ENCODE data around the gene TP53AIP1.

TP53AIP1 gene

DNA sequence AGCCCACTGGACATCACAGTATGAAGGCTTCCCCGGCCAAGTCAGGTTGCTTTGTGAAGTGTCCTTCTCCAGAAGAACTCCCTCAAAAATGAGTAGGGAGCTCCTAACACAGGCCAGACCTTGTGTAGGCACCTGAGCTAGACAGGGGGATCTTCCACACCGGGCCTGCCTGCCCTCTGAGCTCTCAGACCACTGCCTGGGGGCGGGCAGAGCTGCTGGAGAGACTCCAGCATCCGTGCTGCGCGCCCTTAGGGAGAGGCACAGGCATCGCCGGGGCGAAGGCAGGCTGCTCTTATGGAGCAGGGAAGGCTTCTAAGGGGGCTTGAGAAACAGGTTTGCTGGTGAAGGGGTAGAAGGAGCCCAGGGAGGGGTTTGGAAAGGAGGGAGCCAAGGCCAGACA, 47.1 kb downstream of the TP53AIP1 start:
- Histone ChIP-seq H2AK5ac (ENCODE audit: low read depth, low read length) (peak overlapping the region; percentile 61), H4K91ac (ENCODE audit: low read depth, low read length, poor library complexity) (peak overlapping the region; percentile 48), H3K36me3 (replicated peaks in 1 of 2; ENCODE audit: control insufficient read depth in 2 of 2, insufficient read depth in 2 of 2, low read length in 2 of 2) (no peaks in the 10 kb centered on the region), H3K14ac (ENCODE audit: low read length) (no peak overlapping the region), H3K9ac (ENCODE audit: low read depth, low read length, poor library complexity) (no peak overlapping the region), H2BK12ac (ENCODE audit: low read length) (no peak overlapping the region), H2AFZ (ENCODE audit: low read length) (no peak overlapping the region), H3K4me1 (ENCODE audit: control insufficient read depth in 2 of 2, insufficient read depth in 1 of 2, low read depth in 1 of 2, low read length in 2 of 2) (peaks cover 12 to 23% of the 10 kb centered on the region in 2 donors), H2BK120ac (ENCODE audit: low read depth, low read length) (no peak overlapping the region), H4K8ac (ENCODE audit: low read depth, low read length) (no peak overlapping the region), H3K4ac (ENCODE audit: low read length) (no peak overlapping the region), H3K27ac (replicated peaks; ENCODE audit: low read length) (no peak overlapping the region), H3K4me2 (ENCODE audit: insufficient read depth, low read length, poor library complexity, severe bottlenecking) (no peak overlapping the region), H3K79me1 (ENCODE audit: low read depth, low read length) (no peaks in the 10 kb centered on the region), H3K23ac (ENCODE audit: low read depth, low read length, poor library complexity) (no peak overlapping the region), H2BK15ac (ENCODE audit: low read length) (peak overlapping the region; percentile 56), H2BK5ac (ENCODE audit: low read length) (peak overlapping the region; percentile 45), H3K18ac (ENCODE audit: low read length) (peak overlapping the region; percentile 40), H3K27me3 (ENCODE audit: control insufficient read depth in 3 of 3, insufficient read depth in 3 of 3, low read depth in 1 of 3, low read length in 3 of 3) (peaks cover 0 to 13% (median 10%) of the 10 kb centered on the region in 3 experiments), H3K9me3 (replicated peaks in 1 of 2; ENCODE audit: control insufficient read depth in 2 of 2, insufficient read depth in 1 of 2, low read depth in 1 of 2, low read length in 2 of 2) (no peaks in the 10 kb centered on the region), H3K4me3 (ENCODE audit: low read length in 2 of 2) (no peak overlapping the region)
- DNase-seq (ENCODE audit: low spot score), result no peak
- no CpG with 5 or more reads among the region's 9 CpGs for WGBS, 2 donors (ENCODE audit: extremely low coverage in 2 of 2, insufficient read length in 2 of 2, insufficient replicate concordance in 1 of 2)

DNA sequence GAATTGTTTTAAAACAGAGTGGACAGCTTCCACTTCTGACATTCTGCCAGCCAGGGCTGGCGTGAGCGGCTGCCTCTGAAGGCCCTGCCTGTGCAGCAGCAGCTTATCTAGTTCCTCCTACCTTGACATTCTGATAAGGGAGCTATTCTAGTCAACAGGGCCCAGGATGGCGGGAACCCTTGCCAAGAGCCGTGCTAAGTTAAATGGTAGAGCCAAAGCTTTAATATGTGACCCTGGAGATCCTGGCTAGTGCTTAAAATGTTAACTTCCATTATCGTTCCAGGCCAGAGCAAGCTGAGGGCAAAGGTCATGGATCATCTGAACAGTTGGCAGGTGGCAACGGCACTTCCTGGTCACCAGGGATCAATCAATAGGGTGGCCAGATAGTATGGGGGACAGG, 48.0 kb downstream of the TP53AIP1 start:
- H3K23ac ChIP-seq (ENCODE audit: low read depth, low read length, poor library complexity), result no peak overlapping the region
- H2BK15ac ChIP-seq (ENCODE audit: low read length), result no peak overlapping the region
- no peak overlapping the region for H3K4me3 ChIP-seq (ENCODE audit: low read length in 2 of 2)
- no peak for DNase-seq (ENCODE audit: low spot score)
- no peak overlapping the region for H2AK5ac ChIP-seq (ENCODE audit: low read depth, low read length)
- no peak overlapping the region for H2AFZ ChIP-seq (ENCODE audit: low read length)
- peaks cover 2 to 18% (median 16%) of the 10 kb centered on the region in 3 experiments for H3K27me3 ChIP-seq (ENCODE audit: control insufficient read depth in 3 of 3, insufficient read depth in 3 of 3, low read depth in 1 of 3, low read length in 3 of 3)
- H3K36me3 ChIP-seq (replicated peaks in 1 of 2; ENCODE audit: control insufficient read depth in 2 of 2, insufficient read depth in 2 of 2, low read length in 2 of 2), result no peaks in the 10 kb centered on the region
- no peaks in the 10 kb centered on the region for H3K79me1 ChIP-seq (ENCODE audit: low read depth, low read length)
- no peak overlapping the region for H2BK5ac ChIP-seq (ENCODE audit: low read length)
- H4K91ac ChIP-seq (ENCODE audit: low read depth, low read length, poor library complexity), result no peak overlapping the region
- WGBS, 2 donors (ENCODE audit: extremely low coverage in 2 of 2, insufficient read length in 2 of 2, insufficient replicate concordance in 1 of 2), result no CpG with 5 or more reads among the region's 6 CpGs
- no peak overlapping the region for H3K18ac ChIP-seq (ENCODE audit: low read length)
- peaks cover 18 to 29% of the 10 kb centered on the region in 2 donors for H3K4me1 ChIP-seq (ENCODE audit: control insufficient read depth in 2 of 2, insufficient read depth in 1 of 2, low read depth in 1 of 2, low read length in 2 of 2)
- no peak overlapping the region for H3K14ac ChIP-seq (ENCODE audit: low read length)
- H3K27ac ChIP-seq (replicated peaks; ENCODE audit: low read length), result no peak overlapping the region
- no peak overlapping the region for H2BK120ac ChIP-seq (ENCODE audit: low read depth, low read length)
- no peak overlapping the region for H3K9ac ChIP-seq (ENCODE audit: low read depth, low read length, poor library complexity)
- H3K9me3 ChIP-seq (replicated peaks in 1 of 2; ENCODE audit: control insufficient read depth in 2 of 2, insufficient read depth in 1 of 2, low read depth in 1 of 2, low read length in 2 of 2), result no peaks in the 10 kb centered on the region
- no peak overlapping the region for H3K4me2 ChIP-seq (ENCODE audit: insufficient read depth, low read length, poor library complexity, severe bottlenecking)
- H3K4ac ChIP-seq (ENCODE audit: low read length), result no peak overlapping the region
- H2BK12ac ChIP-seq (ENCODE audit: low read length), result no peak overlapping the region
- no peak overlapping the region for H4K8ac ChIP-seq (ENCODE audit: low read depth, low read length)

DNA sequence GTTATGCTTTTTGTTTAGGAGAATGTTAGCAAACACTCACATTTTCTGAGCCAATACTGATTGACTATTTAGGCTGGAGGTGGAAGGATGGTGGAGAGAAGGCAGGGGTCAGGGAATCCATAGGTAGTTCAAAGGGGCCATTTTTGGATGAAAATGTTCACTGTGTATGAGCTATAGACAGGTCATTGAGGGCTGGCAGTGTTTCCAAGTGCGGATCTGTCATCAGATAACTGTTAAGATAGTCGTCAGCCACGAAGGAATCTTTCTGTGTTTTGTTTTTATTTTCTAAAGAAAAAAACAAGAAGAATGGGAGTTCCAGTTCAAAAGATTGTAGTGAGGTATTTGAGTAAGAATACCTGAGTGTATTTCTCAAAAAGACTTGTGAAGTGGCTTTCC, 48.4 kb downstream of the TP53AIP1 start:
- DNase-seq (ENCODE audit: low spot score), result no peak
- WGBS, 2 donors (ENCODE audit: extremely low coverage in 2 of 2, insufficient read length in 2 of 2, insufficient replicate concordance in 1 of 2), result no CpG with 5 or more reads among the region's 3 CpGs
- H3K27ac ChIP-seq (replicated peaks; ENCODE audit: low read length), result no peak overlapping the region
- no peaks in the 10 kb centered on the region for H3K9me3 ChIP-seq (replicated peaks in 1 of 2; ENCODE audit: control insufficient read depth in 2 of 2, insufficient read depth in 1 of 2, low read depth in 1 of 2, low read length in 2 of 2)
- H4K91ac ChIP-seq (ENCODE audit: low read depth, low read length, poor library complexity), result no peak overlapping the region
- H2BK12ac ChIP-seq (ENCODE audit: low read length), result no peak overlapping the region
- H2AFZ ChIP-seq (ENCODE audit: low read length), result no peak overlapping the region
- no peak overlapping the region for H3K18ac ChIP-seq (ENCODE audit: low read length)
- peaks cover 18 to 29% of the 10 kb centered on the region in 2 donors for H3K4me1 ChIP-seq (ENCODE audit: control insufficient read depth in 2 of 2, insufficient read depth in 1 of 2, low read depth in 1 of 2, low read length in 2 of 2)
- no peak overlapping the region for H3K4me3 ChIP-seq (ENCODE audit: low read length in 2 of 2)
- no peaks in the 10 kb centered on the region for H3K36me3 ChIP-seq (replicated peaks in 1 of 2; ENCODE audit: control insufficient read depth in 2 of 2, insufficient read depth in 2 of 2, low read length in 2 of 2)
- H3K79me1 ChIP-seq (ENCODE audit: low read depth, low read length), result no peaks in the 10 kb centered on the region
- no peak overlapping the region for H3K14ac ChIP-seq (ENCODE audit: low read length)
- no peak overlapping the region for H3K4me2 ChIP-seq (ENCODE audit: insufficient read depth, low read length, poor library complexity, severe bottlenecking)
- H3K27me3 ChIP-seq (ENCODE audit: control insufficient read depth in 3 of 3, insufficient read depth in 3 of 3, low read depth in 1 of 3, low read length in 3 of 3), result peaks cover 2 to 22% (median 19%) of the 10 kb centered on the region in 3 experiments
- H3K4ac ChIP-seq (ENCODE audit: low read length), result no peak overlapping the region
- no peak overlapping the region for H3K23ac ChIP-seq (ENCODE audit: low read depth, low read length, poor library complexity)
- H2BK15ac ChIP-seq (ENCODE audit: low read length), result no peak overlapping the region
- H2BK5ac ChIP-seq (ENCODE audit: low read length), result no peak overlapping the region
- no peak overlapping the region for H3K9ac ChIP-seq (ENCODE audit: low read depth, low read length, poor library complexity)
- H4K8ac ChIP-seq (ENCODE audit: low read depth, low read length), result no peak overlapping the region
- H2BK120ac ChIP-seq (ENCODE audit: low read depth, low read length), result no peak overlapping the region
- H2AK5ac ChIP-seq (ENCODE audit: low read depth, low read length), result no peak overlapping the region

DNA sequence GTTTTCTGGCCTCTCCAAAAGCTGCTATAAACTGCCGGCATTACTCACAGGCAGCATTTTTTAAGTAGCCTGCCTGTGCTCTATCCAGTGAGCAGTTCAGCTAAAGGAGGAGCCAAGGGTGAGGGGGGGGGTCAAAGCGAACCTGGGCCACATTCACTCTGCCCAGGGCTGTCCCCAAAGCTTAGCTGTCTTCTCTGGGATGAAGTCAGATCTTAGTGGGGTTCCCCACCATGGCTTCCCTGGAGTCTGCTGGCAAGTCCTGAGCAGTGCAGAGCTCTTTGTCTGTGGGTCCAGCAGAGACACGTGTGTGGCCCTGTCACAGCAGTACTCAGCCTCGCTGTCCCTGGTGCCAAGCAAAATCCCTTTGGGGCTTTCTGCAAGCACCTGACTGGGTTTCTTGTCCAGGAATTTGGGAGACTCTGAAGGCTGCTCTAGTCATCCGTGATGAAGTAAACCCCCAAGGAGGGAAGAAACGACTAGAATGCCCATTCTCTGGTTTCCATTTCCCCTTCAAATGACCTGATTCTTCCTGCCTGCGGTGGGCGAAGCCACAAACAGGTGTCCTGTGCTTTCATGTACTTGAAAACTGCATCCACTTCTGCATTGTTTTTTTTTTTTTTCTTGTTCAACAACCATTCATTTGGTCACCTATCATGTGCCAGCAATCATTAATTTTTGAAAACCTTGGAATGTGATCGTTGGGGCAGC, 48.9 kb downstream of the TP53AIP1 start:
- no peak overlapping the region for H2BK120ac ChIP-seq (ENCODE audit: low read depth, low read length)
- no peak overlapping the region for H3K27ac ChIP-seq (replicated peaks; ENCODE audit: low read length)
- H4K8ac ChIP-seq (ENCODE audit: low read depth, low read length), result no peak overlapping the region
- H3K9ac ChIP-seq (ENCODE audit: low read depth, low read length, poor library complexity), result no peak overlapping the region
- no peak overlapping the region for H2BK12ac ChIP-seq (ENCODE audit: low read length)
- peaks cover 2 to 26% (median 20%) of the 10 kb centered on the region in 3 experiments for H3K27me3 ChIP-seq (ENCODE audit: control insufficient read depth in 3 of 3, insufficient read depth in 3 of 3, low read depth in 1 of 3, low read length in 3 of 3)
- H2BK5ac ChIP-seq (ENCODE audit: low read length), result no peak overlapping the region
- no peak overlapping the region for H3K4me2 ChIP-seq (ENCODE audit: insufficient read depth, low read length, poor library complexity, severe bottlenecking)
- peak overlapping the region; percentile 59 for H2AK5ac ChIP-seq (ENCODE audit: low read depth, low read length)
- H2AFZ ChIP-seq (ENCODE audit: low read length), result no peak overlapping the region
- H3K18ac ChIP-seq (ENCODE audit: low read length), result peak overlapping the region; percentile 53
- H2BK15ac ChIP-seq (ENCODE audit: low read length), result peak overlapping the region; percentile 11
- no peak overlapping the region for H3K14ac ChIP-seq (ENCODE audit: low read length)
- DNase-seq (ENCODE audit: low spot score), result no peak
- H3K9me3 ChIP-seq (replicated peaks in 1 of 2; ENCODE audit: control insufficient read depth in 2 of 2, insufficient read depth in 1 of 2, low read depth in 1 of 2, low read length in 2 of 2), result no peaks in the 10 kb centered on the region
- H3K4me3 ChIP-seq (ENCODE audit: low read length in 2 of 2), result no peak overlapping the region
- H3K23ac ChIP-seq (ENCODE audit: low read depth, low read length, poor library complexity), result no peak overlapping the region
- no peaks in the 10 kb centered on the region for H3K79me1 ChIP-seq (ENCODE audit: low read depth, low read length)
- no peak overlapping the region for H4K91ac ChIP-seq (ENCODE audit: low read depth, low read length, poor library complexity)
- WGBS, 2 donors (ENCODE audit: extremely low coverage in 2 of 2, insufficient read length in 2 of 2, insufficient replicate concordance in 1 of 2), result no CpG with 5 or more reads among the region's 9 CpGs
- no peaks in the 10 kb centered on the region for H3K36me3 ChIP-seq (replicated peaks in 1 of 2; ENCODE audit: control insufficient read depth in 2 of 2, insufficient read depth in 2 of 2, low read length in 2 of 2)
- H3K4ac ChIP-seq (ENCODE audit: low read length), result no peak overlapping the region
- peaks cover 18 to 29% of the 10 kb centered on the region in 2 donors for H3K4me1 ChIP-seq (ENCODE audit: control insufficient read depth in 2 of 2, insufficient read depth in 1 of 2, low read depth in 1 of 2, low read length in 2 of 2)
